SK-N-SH treated with all-trans-retinoic acid at 6 μM for 48 hours (cell line): ENCODE data around the gene ZSCAN5C.
A peak's percentile ranks its signal among the peaks of the same experiment; 100 is the strongest.
"Not testable (repeated sequence)": the region's sequence is repeated elsewhere in the genome, so short reads cannot be mapped to it uniquely, and the experiment has no call there.

Experiments
- ATAC-seq: fragments of 200-7000 bp; cut with Tn5 transposase; 3 replicates; pipeline ENCODE4 v1.9.1; 2020; ENCODE audit warnings: mild to moderate bottlenecking, moderate library complexity
- ARNTL ChIP-seq: fragments of 450-650 bp; formaldehyde crosslinking; IDR thresholded peaks from 2 replicates; pipeline ENCODE4 v1.5.0; 2020; ENCODE audit warnings: low read depth, mild to moderate bottlenecking, moderate library complexity, borderline replicate concordance
- BACH2 ChIP-seq: fragments of 250-450 bp; sonication (Bioruptor Pico); IDR thresholded peaks from 2 replicates; pipeline ENCODE4 v1.9.0; 2021; ENCODE audit warnings: mild to moderate bottlenecking, borderline replicate concordance
- CREB5 ChIP-seq: fragments of 250-450 bp; sonication (Bioruptor Pico); IDR thresholded peaks from 2 replicates; pipeline ENCODE4 v1.5.1; 2020; ENCODE audit warnings: low read depth, mild to moderate bottlenecking, moderate library complexity
- CSRNP3 ChIP-seq: fragments of 250-450 bp; sonication (Bioruptor Pico); IDR thresholded peaks from 2 replicates; pipeline ENCODE4 v1.5.1; 2021; ENCODE audit warnings: mild to moderate bottlenecking, moderate library complexity
- GLIS3 ChIP-seq: fragments of 250-450 bp; sonication (Bioruptor Pico); IDR thresholded peaks from 2 replicates; pipeline ENCODE4 v1.5.0; 2020; ENCODE audit warnings: mild to moderate bottlenecking, moderate library complexity
- ISL1 ChIP-seq: fragments of 250-450 bp; sonication (Bioruptor Pico); IDR thresholded peaks from 2 replicates; pipeline ENCODE4 v2.1.2; 2022; ENCODE audit warnings: mild to moderate bottlenecking, moderate library complexity
- OSR1 ChIP-seq: fragments of 250-450 bp; sonication (Bioruptor Pico); IDR thresholded peaks from 2 replicates; pipeline ENCODE4 v1.8.0; 2022; ENCODE audit warnings: moderate library complexity, mild to moderate bottlenecking, inconsistent platforms
- POU6F1 ChIP-seq: fragments of 250-450 bp; sonication (Bioruptor Pico); IDR thresholded peaks from 2 replicates; pipeline ENCODE4 v1.8.0; 2021; ENCODE audit warnings: low read depth, mild to moderate bottlenecking, moderate library complexity, borderline replicate concordance
- PPARA ChIP-seq: fragments of 250-450 bp; sonication (Bioruptor Pico); IDR thresholded peaks from 2 replicates; pipeline ENCODE4 v1.5.0; 2020; ENCODE audit warnings: mild to moderate bottlenecking, borderline replicate concordance
- TCF4 ChIP-seq: fragments of 250-450 bp; sonication (Bioruptor Pico); IDR thresholded peaks from 2 replicates; pipeline ENCODE4 v1.8.0; 2021; ENCODE audit warnings: mild to moderate bottlenecking, moderate library complexity, borderline replicate concordance
- TOX ChIP-seq: fragments of 250-450 bp; sonication (Bioruptor Pico); IDR thresholded peaks from 2 replicates; pipeline ENCODE4 v1.8.0; 2021; ENCODE audit warnings: mild to moderate bottlenecking, moderate library complexity, borderline replicate concordance
- TSHZ2 ChIP-seq: fragments of 250-450 bp; sonication (Bioruptor Pico); IDR thresholded peaks from 2 replicates; pipeline ENCODE4 v1.5.0; 2020; ENCODE audit warnings: mild to moderate bottlenecking, moderate library complexity
- ZC3H10 ChIP-seq: fragments of 250-450 bp; sonication (Bioruptor Pico); IDR thresholded peaks from 2 replicates; pipeline ENCODE4 v1.5.1; 2021; ENCODE audit warnings: mild to moderate bottlenecking, moderate library complexity
- ZFP3 ChIP-seq: fragments of 250-450 bp; sonication (Bioruptor Pico); IDR thresholded peaks from 2 replicates; pipeline ENCODE4 v1.5.0; 2020; ENCODE audit warnings: mild to moderate bottlenecking, moderate library complexity
- ZFP30 ChIP-seq: fragments of 450-650 bp; formaldehyde crosslinking; IDR thresholded peaks from 2 replicates; pipeline ENCODE4 v1.5.0; 2022; ENCODE audit warnings: mild to moderate bottlenecking, moderate library complexity
- ZNF565 ChIP-seq: fragments of 450-650 bp; formaldehyde crosslinking; conservative IDR thresholded peaks from 2 replicates; pipeline ENCODE4 v1.5.0; 2020; ENCODE audit warnings: low read depth, mild to moderate bottlenecking, moderate library complexity
- ZNF70 ChIP-seq: fragments of 450-650 bp; formaldehyde crosslinking; IDR thresholded peaks from 2 replicates; pipeline ENCODE4 v1.5.0; 2020; ENCODE audit warnings: mild to moderate bottlenecking, moderate library complexity
- ZNF8 ChIP-seq: fragments of 450-650 bp; formaldehyde crosslinking; IDR thresholded peaks from 2 replicates; pipeline ENCODE4 v1.5.0; 2020; ENCODE audit warnings: mild to moderate bottlenecking, moderate library complexity

The ZSCAN5C gene

GRCh38 chr19:56223481-56223880, 21.4 kb downstream of the ZSCAN5C start (continued):
- TF ChIP-seq POU6F1 (CRISPR knock-in tag) (no peak), TOX (no peak), ZNF565 (CRISPR knock-in tag) (no peak), PPARA (CRISPR knock-in tag) (no peak)
- TF ChIP-seq, all 23 proteins: peak for 0

- ATAC-seq, result peak; percentile 89
- no peak for TF ChIP-seq ZNF8 (CRISPR knock-in tag)
- no peak for TF ChIP-seq GLIS3
- TF ChIP-seq CREB5 (CRISPR knock-in tag), result no peak
- no peak for TF ChIP-seq BACH2 (CRISPR knock-in tag)
- no peak for TF ChIP-seq OSR1 (CRISPR knock-in tag)
- no peak for TF ChIP-seq ZFP30 (CRISPR knock-in tag)
- no peak for TF ChIP-seq TSHZ2 (CRISPR knock-in tag)
- no peak for TF ChIP-seq ISL1 (CRISPR knock-in tag)
- TF ChIP-seq ZFP3 (CRISPR knock-in tag), result no peak
- no peak for TF ChIP-seq ZNF70 (CRISPR knock-in tag)
- TF ChIP-seq ZC3H10 (CRISPR knock-in tag), result no peak
- no peak for TF ChIP-seq POU6F1 (CRISPR knock-in tag)
- TF ChIP-seq ZNF565 (CRISPR knock-in tag), result no peak
- TF ChIP-seq ARNTL, result no peak
- TF ChIP-seq TCF4 (CRISPR knock-in tag), result no peak
- no peak for TF ChIP-seq CSRNP3 (CRISPR knock-in tag)
Measured at GRCh38 chr19:56245121-56245740, 43.2 kb downstream of the ZSCAN5C start.

- not testable (repeated sequence) for ATAC-seq
Measured at GRCh38 chr19:56245764-56246163, 43.7 kb downstream of the ZSCAN5C start.

GRCh38 chr19:56248736-56249338, 46.8 kb downstream of the ZSCAN5C start:
- not testable (repeated sequence) for ATAC-seq
